ENCODE data around the gene CHCHD3.

The CHCHD3 gene

GRCh38 chr7:132944774-132945173 is 137.1 kb downstream of the CHCHD3 start:
- no peak overlapping the region for H3K27ac ChIP-seq (ENCODE audit: extremely low read depth, low read depth, low read length)
- POLR2A ChIA-PET: no interaction called here
- H3K9me3 ChIP-seq (ENCODE audit: control insufficient read depth, insufficient read depth, low read depth, low read length): no peaks in the 10 kb centered on the region
- peaks cover 0 to 3% of the 10 kb centered on the region in 2 experiments; a peak in 1 of 3 replicates for H3K36me3 ChIP-seq (ENCODE audit: control insufficient read depth in 2 of 2, insufficient read depth in 1 of 2, low read length in 2 of 2)
- no peak for TF ChIP-seq ZNF416 (tag by site-specific recombination; IDR thresholded peaks at IDR 0.05)
- no peak for TF ChIP-seq ZNF18 (tag by site-specific recombination; IDR thresholded peaks at IDR 0.05)
- TF ChIP-seq ZFP3 (tag by site-specific recombination; IDR thresholded peaks at IDR 0.05; ENCODE audit: low read depth): no peak
- no peak for TF ChIP-seq ZNF362 (tag by site-specific recombination; IDR thresholded peaks at IDR 0.05)
- TF ChIP-seq ZSCAN30 (tag by site-specific recombination; IDR thresholded peaks at IDR 0.05): no peak
- no peak for TF ChIP-seq ZNF677 (tag by site-specific recombination; IDR thresholded peaks at IDR 0.05)
- no peak for TF ChIP-seq ZNF704 (tag by site-specific recombination; IDR thresholded peaks at IDR 0.05)
- TF ChIP-seq ZNF426 (tag by site-specific recombination; IDR thresholded peaks at IDR 0.05): no peak
- no peak for TF ChIP-seq ZNF311 (tag by site-specific recombination; IDR thresholded peaks at IDR 0.05; ENCODE audit: borderline replicate concordance)
- no peak for TF ChIP-seq IKZF3 (tag by site-specific recombination; IDR thresholded peaks at IDR 0.05)
- TF ChIP-seq ZSCAN5A (tag by site-specific recombination; IDR thresholded peaks at IDR 0.05): no peak
- no peak for TF ChIP-seq ZSCAN23 (tag by site-specific recombination; IDR thresholded peaks at IDR 0.05)
- no peak for TF ChIP-seq ZNF280C (tag by site-specific recombination; IDR thresholded peaks at IDR 0.05)
- TF ChIP-seq ZBTB6 (tag by site-specific recombination; IDR thresholded peaks at IDR 0.05): no peak
- TF ChIP-seq ZBTB26 (tag by site-specific recombination; optimal IDR thresholded peaks at IDR 0.05): no peak
- TF ChIP-seq KLF9 (tag by site-specific recombination; IDR thresholded peaks at IDR 0.05; ENCODE audit: low read depth): no peak
- no peak for TF ChIP-seq ZNF391 (tag by site-specific recombination; IDR thresholded peaks at IDR 0.05; ENCODE audit: borderline replicate concordance, low read depth)
- no peak overlapping the region for H3K4me3 ChIP-seq (ENCODE audit: low read depth, low read length)
- H3K4me1 ChIP-seq (ENCODE audit: control insufficient read depth, insufficient read depth, low read length): no peaks in the 10 kb centered on the region
- CTCF ChIA-PET: interaction anchor here (0.6 kb wide), 1 partner anchor 1071 kb away, joined by 4 read pairs; no protein-coding TSS in a partner anchor
